GM12878 (cell line): ENCODE results near the gene TNFSF15.

Experiments
- CEBPZ ChIP-seq: fragments of 150-350 bp; IDR thresholded peaks from 2 replicates; pipeline ENCODE4 v1.6.1; 2016; ENCODE audit warnings: low read depth, low read length
- CREB1 ChIP-seq: IDR thresholded peaks from 2 replicates; pipeline ENCODE4 v1.6.1; 2012; ENCODE audit warnings: low read depth, mild to moderate bottlenecking, inconsistent platforms
- GABPA ChIP-seq: IDR thresholded peaks from 2 replicates; pipeline ENCODE4 v1.6.1; 2014; ENCODE audit warnings: antibody characterized with exemption, low read depth, mild to moderate bottlenecking, inconsistent platforms
- MEF2A ChIP-seq: IDR thresholded peaks from 2 replicates; pipeline ENCODE4 v1.6.1; 2011; ENCODE audit warnings: low read depth, mild to moderate bottlenecking, low read length, moderate library complexity; ENCODE audit not compliant: insufficient read depth
- PAX5 ChIP-seq: IDR thresholded peaks from 2 replicates; pipeline ENCODE4 v1.6.1; 2011; ENCODE audit warnings: low read depth, low read length, borderline replicate concordance
- POLR2AphosphoS5 ChIP-seq: IDR thresholded peaks from 2 replicates; pipeline ENCODE4 v1.6.1; 2011; ENCODE audit warnings: mild to moderate bottlenecking, low read length, inconsistent platforms
- RFX5 ChIP-seq: IDR thresholded peaks from 2 replicates; pipeline ENCODE4 v1.6.1; 2011; ENCODE audit warnings: low read depth, low read length, improper control_type of control experiment
- SIN3A ChIP-seq: IDR thresholded peaks from 2 replicates; pipeline ENCODE4 v1.6.1; 2012; ENCODE audit warnings: low read depth, low read length, improper control_type of control experiment
- TCF7 ChIP-seq: IDR thresholded peaks from 2 replicates; pipeline ENCODE4 v1.6.1; 2014; ENCODE audit warnings: antibody characterized with exemption, borderline replicate concordance
- ZBTB11 ChIP-seq: fragments of 450-650 bp; formaldehyde crosslinking; IDR thresholded peaks from 2 replicates; pipeline ENCODE4 v1.5.0; 2022; ENCODE audit warnings: mild to moderate bottlenecking, missing genetic modification characterization
- TF ChIP-seq, protein P1 (sequence below), 3 experiments: IDR thresholded peaks in 2 of 3; conservative IDR thresholded peaks in 1 of 3; 2 replicates each; pipeline ENCODE4 v1.5.1; 2011; ENCODE audit warnings: low read depth in 3 of 3, low read length in 3 of 3, mild to moderate bottlenecking in 3 of 3, control low read depth in 2 of 3, moderate library complexity in 2 of 3, inconsistent platforms in 1 of 3, mixed read lengths in 1 of 3; ENCODE audit not compliant: control insufficient read depth in 2 of 3, insufficient read depth in 1 of 3; ENCODE audit errors: extremely low read depth in 1 of 3

- no peak for TF ChIP-seq PAX5
- TF ChIP-seq GABPA: no peak
- TF ChIP-seq, protein P1, sequence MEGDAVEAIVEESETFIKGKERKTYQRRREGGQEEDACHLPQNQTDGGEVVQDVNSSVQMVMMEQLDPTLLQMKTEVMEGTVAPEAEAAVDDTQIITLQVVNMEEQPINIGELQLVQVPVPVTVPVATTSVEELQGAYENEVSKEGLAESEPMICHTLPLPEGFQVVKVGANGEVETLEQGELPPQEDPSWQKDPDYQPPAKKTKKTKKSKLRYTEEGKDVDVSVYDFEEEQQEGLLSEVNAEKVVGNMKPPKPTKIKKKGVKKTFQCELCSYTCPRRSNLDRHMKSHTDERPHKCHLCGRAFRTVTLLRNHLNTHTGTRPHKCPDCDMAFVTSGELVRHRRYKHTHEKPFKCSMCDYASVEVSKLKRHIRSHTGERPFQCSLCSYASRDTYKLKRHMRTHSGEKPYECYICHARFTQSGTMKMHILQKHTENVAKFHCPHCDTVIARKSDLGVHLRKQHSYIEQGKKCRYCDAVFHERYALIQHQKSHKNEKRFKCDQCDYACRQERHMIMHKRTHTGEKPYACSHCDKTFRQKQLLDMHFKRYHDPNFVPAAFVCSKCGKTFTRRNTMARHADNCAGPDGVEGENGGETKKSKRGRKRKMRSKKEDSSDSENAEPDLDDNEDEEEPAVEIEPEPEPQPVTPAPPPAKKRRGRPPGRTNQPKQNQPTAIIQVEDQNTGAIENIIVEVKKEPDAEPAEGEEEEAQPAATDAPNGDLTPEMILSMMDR (IDR thresholded peaks at IDR 0.05 in 2 of 3, conservative IDR thresholded peaks at IDR 0.05 in 1 of 3; ENCODE audit: control insufficient read depth in 2 of 3, extremely low read depth in 1 of 3, insufficient read depth in 1 of 3, low read depth in 3 of 3, low read length in 3 of 3): no peak
- TF ChIP-seq CEBPZ: no peak
- no peak for TF ChIP-seq SIN3A
- no peak for TF ChIP-seq RFX5
- no peak for TF ChIP-seq CREB1
- TF ChIP-seq MEF2A: no peak
- TF ChIP-seq ZBTB11 (CRISPR knock-in tag): no peak
- TF ChIP-seq TCF7: no peak
- no peak for TF ChIP-seq POLR2AphosphoS5
Observed at GRCh38 chr9:114791736-114792135, 14.1 kb downstream of the TNFSF15 start.
